Posterior vena cava (tissue), 2 donors: ENCODE results near the gene SEMA3B. TPM values are rescaled to one million over a fixed set of nuclear protein-coding genes. Genes with fewer than 3 reads are reported as not detected.
"Not testable (repeated sequence)": the region's sequence is repeated elsewhere in the genome, so short reads cannot be mapped to it uniquely, and the experiment has no call there.

Source experiments
- DNase-seq: peaks from one replicate; pipeline ENCODE4 v3.0.0-alpha.2; 2020; ENCODE audit warnings: low spot score
- intact Hi-C, 2 donors: fragments of 100-400 bp; cut with DNase I; formaldehyde crosslinking; loops; one replicate each; pipeline versions ENCODE4 v1.14.1 to v1.14.2; 2022 to 2023
- long read RNA-seq, 2 donors: library from polyadenylated mRNA; unstranded; transcript quantifications; one replicate each; pipeline ENCODE4 v2.0.0, GENCODE V29; 2020 to 2021
- total RNA-seq, 2 donors: library from RNA; stranded (reverse); fragmentation: NEBNext Ultra II Directional; extraction: Animal tissue kit (Norgen Biotek cat#: 25700); gene quantifications; one replicate each; pipeline ENCODE4 v1.2.1, GENCODE V29; 2021
- donor health status: DM: yes; HTN: yes; CAD: no.
- donor health status: DM: yes; HTN: yes; CAD: no.

The SEMA3B gene
- total RNA-seq, result 10 to 100 TPM; 18.6 to 39.7 TPM
- long read RNA-seq, donor 1, transcript SEMA3B-204 (17 exons, 2,755 nt), result minor isoform, 5 of 62 reads
- long read RNA-seq, donor 1, transcript SEMA3B-213 (18 exons, 2,925 nt), result major isoform, 9 of 62 reads
- long read RNA-seq, donor 1, transcript SEMA3B-212 (17 exons, 2,958 nt), result minor isoform, 5 of 62 reads
- long read RNA-seq, donor 1, partial matches to known transcripts, result 4 of 62 reads
- long read RNA-seq, donor 1, other reads (novel, unspliced or antisense), result 36 of 62 reads
- long read RNA-seq, donor 2, transcript SEMA3B-212 (17 exons, 2,958 nt), result minor isoform, 7 of 69 reads
- long read RNA-seq, donor 2, transcript SEMA3B-204 (17 exons, 2,755 nt), result major isoform, 8 of 69 reads
- long read RNA-seq, donor 2, partial matches to known transcripts, result 21 of 69 reads
- long read RNA-seq, donor 2, other reads (novel, unspliced or antisense), result 28 of 69 reads

DNA sequence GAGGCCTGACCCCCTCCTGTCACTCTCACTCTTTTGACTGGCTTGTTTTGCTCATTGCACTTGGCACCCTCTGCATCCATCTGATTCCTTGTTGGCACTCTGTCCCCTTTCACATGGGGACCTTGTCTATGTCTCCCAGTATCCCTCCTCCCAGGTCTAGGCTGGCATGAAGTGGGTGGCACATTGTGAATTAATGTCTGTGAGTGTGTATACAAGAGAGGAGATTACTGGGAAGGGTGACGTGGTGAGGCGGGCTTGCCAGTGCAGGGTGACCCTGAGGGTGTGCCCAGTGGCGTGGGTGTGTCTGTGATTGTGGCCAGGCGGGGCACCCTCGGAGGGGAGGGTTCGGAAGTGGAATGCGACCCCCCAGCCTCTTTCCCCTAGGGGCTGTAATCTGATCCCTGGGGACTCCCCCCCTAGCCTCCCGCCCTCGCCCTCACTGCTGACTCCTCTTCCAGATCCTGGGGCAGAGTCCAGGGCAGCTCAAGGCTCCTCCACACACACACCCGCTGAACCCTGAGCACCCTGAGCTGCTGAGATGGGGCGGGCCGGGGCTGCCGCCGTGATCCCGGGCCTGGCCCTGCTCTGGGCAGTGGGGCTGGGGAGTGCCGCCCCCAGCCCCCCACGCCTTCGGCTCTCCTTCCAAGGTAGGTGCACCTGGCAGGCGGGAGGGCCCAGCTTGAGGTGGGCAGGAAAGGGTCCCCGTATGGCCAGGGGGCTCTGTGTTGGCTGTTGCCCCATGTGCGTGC, at the start of gene SEMA3B:
Gene SEMA3B (plus strand): TSS at position 445 of the 749 bp plus-strand sequence. CDS start 94 bp downstream, at position 539.
- peak; percentile 82 for DNase-seq
- intact Hi-C loops, result no loop called here

DNA sequence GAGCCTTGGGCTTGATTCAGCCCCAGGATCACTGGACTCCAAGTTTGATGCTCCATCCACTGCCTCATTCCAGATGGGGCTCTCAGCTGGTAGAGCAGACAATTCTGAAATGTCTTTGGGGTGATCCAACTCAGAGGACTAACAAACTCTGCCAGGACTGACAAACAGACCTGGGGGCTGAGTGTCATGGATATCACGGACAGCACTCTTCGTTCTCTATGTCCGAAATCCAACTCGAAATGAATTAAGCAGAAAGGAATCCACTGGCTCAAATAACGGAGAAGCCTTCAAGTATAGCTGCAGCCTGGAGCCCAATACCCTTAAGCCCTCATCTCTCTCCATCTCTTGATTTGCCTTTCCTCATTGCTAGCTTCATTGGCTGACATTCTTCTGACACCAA, 49.7 kb upstream of the SEMA3B start:
- intact Hi-C loops, result no loop called here
- no peak for DNase-seq

DNA sequence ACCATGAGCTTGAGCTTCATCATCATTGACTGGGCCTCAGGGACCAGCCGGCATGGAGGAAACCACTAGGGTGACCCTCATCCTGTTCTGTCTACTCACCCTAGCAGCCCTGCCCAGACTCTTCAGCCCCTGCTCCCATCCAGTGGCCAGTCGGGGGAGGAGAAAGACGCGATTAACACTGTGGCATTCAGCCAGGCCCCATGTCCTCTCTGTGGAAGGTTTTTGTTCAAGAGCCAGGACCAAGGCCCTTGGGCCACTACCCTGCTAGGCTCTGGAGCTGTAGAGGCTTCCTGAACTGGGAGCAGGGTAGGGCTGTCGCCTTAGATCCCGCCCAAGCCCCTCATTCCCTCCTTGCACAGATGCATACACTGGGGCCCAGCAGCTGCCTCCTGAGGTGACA, 48.8 kb upstream of the SEMA3B start:
- intact Hi-C loops, result no loop called here
- DNase-seq, result no peak

DNA sequence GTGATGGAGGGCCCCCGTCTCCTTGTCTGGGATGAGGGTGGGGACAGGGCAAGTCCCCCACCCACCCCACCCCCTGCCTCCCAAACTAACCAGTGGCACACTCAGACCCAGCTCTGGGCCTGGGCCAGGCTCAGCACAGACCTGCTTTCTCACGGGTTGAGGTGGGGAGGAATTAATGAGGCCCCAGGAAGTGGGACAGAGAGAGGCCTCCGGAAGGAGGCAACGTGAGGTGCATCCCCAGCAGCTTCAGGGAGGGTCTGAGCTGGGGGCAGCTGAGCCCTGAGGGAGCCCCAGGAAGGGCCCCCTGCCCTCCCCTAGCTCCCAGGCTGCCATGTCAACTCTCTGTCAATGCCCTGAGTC, 47.9 kb upstream of the SEMA3B start:
- intact Hi-C loops, result no loop called here
- no peak for DNase-seq

DNA sequence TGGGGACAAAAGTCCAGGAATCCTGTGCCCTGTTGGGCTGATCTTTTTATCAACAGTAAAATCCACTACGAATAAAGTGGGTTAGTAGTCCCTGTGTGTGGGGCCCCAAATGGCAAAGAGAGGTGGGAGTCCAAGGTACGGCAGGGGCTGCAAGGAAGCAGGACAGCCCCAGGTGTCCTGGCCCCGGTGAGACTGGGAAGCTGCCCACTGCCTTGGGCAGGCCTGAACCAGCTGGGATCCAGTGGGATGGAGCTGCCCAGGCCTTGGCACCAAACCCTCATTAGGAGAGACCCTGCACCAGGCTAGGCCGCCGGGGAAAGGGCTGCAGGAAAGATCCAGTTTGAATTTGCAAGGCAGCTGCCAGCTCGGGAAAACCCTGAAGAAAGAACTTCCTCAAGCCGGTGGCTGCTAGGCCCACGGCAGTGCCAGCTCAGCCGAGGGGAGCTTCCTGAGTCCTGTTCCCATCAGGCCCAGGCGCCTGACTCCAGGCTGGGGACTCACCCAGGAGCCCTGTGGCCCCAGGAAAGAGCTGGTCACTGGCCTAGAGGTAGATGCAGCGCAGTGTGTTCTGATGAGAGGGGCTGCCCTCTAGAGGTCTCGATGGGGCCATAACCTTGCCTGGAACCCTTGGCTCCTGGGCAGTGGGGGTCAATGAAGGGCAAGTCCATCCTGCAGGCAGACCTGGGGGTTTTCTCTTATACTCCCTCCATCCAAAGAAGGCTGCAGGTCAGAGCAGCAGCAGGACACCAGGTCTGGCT, 47.4 kb upstream of the SEMA3B start:
- DNase-seq, result no peak
- intact Hi-C loops, result no loop called here

DNA sequence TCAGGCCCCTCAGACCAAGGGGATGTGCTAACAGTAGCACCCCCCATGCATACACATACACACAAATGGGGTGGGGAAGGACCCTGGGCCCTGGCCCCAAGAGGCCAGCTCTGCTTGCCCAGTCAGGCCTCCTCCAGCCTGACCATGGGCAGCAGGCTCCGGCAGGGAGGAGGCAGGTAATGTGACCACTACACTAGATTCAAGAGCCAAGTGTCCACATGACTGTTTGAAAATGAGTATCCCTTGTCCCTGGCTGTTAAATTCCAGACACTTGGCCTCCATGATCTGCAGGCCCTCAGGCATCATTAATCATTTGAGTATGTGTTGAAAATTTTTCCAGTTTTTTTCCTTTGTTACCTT, 46.8 kb upstream of the SEMA3B start:
- DNase-seq, result no peak
- intact Hi-C loops, result no loop called here

DNA sequence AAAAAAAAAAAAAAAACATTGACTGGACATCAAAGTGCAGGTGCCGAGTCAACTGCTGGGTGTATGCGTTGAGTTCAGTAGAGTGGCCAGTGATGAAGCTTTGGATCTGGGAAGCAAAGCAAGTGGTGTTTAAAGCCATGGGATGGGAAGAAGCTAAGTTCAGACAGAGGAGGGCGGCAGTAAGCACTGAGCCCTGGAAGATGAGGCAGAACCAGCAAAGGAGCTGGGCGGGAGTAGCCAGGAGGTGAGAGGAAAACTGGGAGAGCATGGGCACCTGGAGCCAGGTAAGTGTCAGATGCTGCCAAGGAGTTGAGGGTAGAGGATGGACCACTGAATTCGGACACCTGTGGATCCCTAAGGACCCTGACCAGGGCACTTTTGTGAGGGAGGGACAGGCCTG, 44.3 kb upstream of the SEMA3B start:
- intact Hi-C loops, result loop anchor here (2.0 to 5.0 kb wide), 2 partner anchors 30 to 48 kb away; no protein-coding TSS in a partner anchor
- no peak for DNase-seq

DNA sequence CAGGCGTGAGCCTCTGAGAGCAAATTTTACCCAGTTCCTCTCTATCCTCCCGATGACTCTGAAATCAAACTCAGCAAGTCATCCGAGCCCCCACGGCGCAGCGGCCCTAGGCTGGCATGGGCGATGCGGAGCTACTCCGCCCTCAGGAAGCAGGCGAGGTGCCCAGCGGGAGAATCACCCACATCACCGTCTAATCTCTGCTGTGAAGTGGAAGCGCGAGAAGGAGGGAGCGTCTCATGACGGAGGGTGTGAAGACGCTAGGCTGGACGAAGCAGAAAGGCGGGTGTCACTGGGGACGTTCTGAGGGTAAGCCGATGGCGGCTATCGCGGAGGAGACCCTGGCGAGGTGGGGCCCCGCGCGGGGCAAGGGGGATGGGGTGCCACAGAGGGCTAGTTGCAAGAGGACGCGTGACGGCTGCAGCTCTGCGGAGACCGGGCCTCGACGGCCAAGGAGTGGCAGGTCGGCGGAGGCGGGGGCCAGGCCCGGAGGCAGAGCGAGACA, 42.0 kb upstream of the SEMA3B start:
- peak; percentile 86 for DNase-seq
- intact Hi-C loops, result loop anchor here (2.0 to 5.0 kb wide), 3 partner anchors 20 to 45 kb away; no protein-coding TSS in a partner anchor

DNA sequence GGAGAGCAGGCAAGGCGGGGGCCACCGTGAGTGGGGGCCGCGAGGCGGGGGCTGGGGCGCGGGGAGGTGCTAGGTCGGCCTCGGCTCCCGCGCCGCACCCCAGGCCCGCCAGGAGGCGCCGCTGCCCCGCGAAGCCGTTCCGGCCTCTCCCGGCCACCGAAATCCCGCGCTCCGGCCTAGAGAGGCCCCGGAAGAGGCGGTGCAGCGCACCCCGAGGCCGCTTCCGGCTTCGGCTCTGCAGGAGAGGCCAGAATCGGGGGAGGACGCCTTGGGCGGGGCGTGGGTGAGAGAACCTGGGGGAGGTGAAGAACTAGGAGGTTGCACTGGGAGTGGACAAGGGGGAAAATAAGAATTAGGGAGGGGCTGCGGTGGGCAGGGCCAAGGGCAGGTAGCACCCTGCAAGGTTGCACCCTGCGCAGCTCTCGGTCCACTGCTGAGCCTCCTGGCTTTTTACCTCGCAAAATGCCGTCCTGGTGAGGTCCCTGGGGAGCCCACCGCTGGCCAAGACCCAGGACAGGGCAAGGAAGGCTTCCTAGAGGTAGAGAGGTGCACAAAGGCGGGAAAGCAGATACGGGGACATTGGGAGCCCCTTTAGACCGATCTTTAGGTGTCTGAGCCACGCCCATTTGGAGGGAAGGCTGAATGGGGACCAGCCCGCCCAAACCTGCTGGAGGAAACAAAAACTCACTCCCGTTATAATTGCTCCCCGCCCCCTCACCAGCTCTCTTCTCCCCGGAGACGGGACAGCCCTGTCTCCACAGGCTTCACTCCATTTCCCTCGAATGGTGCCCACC, 41.4 kb upstream of the SEMA3B start:
- intact Hi-C loops, result loop anchor here (2.0 to 5.0 kb wide), 3 partner anchors 19 to 45 kb away; no protein-coding TSS in a partner anchor
- peak; percentile 97 for DNase-seq

DNA sequence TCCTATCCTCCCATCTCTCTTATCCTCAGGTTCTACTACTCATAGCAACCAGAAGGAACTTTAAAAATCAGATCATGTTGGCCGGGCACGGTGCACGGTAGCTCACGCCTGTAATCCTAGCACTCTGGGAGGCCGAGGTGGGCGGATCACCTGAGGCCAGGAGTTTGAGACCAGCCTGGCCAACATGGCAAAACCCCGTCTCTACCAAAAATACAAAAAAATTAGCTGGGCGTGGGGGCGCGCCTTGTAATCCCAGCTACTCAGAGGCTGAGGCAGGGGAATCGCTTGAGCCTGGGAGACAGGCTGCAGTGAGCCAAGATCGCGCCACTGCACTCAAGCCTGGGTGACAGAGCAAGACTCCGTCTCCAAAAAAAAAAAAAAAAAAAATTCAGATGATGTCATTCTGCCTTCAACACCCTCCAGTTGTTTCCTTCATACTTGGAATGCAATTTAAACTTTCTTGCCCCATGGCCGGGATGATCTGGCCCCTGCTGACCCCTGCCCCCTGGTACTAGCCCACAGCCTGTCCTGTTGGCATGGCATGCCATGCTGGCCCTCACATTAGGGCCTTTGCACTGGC, 40.7 kb upstream of the SEMA3B start:
- DNase-seq, result not testable (repeated sequence)
- intact Hi-C loops, result loop anchor here in 1 of 2 donors (5.0 kb wide), 1 partner anchor 44 kb away; no protein-coding TSS in a partner anchor

DNA sequence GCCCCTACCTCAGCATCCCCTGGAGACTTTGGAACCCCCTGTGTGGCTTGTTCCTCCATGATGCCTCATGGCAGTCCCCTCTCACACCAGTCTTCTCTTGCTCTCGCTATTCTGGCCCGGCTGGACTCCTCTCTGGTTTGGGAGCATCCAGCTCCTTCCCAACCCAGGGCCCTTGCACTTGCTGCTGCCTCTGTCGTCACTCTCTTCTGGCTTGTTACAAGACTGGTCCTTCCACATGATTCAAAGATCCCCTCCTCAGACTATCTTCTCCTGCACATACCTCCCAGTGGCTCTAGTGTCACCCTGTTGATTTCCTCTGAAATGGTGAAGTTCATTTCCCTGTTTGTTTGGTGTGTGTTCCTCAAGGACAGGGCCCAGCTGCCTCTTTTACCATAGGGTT, 39.5 kb upstream of the SEMA3B start:
- DNase-seq, result no peak
- intact Hi-C loops, result loop anchor here in 1 of 2 donors (5.0 kb wide), 1 partner anchor 43 kb away; no protein-coding TSS in a partner anchor

DNA sequence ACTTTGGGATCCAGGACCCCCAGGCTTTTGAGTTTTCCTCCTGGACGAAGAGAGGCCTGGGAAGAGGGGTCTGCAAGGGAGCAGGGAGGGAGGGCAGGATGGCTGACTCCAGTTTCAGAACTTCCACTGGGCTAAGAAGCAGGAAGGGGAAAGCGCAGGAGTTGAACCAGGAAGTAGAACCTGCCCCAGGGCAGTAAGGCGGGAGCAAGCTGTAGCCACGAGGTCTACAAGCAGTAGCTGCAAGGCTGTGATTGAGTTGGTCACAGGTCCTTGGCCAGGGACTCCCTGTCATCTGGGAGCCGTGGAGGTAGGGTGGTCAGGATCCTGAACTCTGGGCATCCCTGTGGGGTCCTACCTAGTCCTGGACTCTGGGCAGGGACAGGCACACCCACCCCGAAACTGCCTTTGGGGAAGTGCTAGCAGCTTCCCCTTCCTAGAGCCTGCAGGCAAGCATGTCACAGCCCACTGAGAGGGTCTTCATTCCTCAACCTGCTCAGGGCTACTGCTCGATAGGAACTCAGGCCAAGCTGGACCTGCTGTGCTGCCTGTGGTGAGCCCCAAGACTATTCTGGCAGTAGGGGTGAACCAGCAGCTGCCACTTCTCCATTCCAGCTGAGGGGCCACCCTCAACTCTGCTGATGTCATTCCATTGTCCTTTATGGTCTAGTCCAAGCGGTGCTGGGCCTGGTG, 38.7 kb upstream of the SEMA3B start:
- intact Hi-C loops, result no loop called here
- no peak for DNase-seq

DNA sequence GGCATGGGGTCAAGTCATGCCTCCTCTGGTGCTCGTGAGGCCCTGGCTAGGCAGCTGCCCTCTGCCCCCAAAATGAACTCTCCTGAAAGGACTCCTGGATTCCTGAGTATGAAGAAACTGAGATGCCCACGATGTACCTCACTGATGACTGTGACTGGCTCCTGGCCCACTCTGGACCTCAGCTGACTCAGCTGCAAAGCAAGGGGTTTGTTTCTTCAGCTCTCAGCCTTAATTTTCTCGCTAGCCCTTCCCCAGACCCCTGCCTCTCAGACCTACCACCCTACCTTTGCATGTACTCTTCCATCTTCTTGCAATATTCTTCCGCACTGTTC, 38.2 kb upstream of the SEMA3B start:
- no peak for DNase-seq
- intact Hi-C loops, result no loop called here

DNA sequence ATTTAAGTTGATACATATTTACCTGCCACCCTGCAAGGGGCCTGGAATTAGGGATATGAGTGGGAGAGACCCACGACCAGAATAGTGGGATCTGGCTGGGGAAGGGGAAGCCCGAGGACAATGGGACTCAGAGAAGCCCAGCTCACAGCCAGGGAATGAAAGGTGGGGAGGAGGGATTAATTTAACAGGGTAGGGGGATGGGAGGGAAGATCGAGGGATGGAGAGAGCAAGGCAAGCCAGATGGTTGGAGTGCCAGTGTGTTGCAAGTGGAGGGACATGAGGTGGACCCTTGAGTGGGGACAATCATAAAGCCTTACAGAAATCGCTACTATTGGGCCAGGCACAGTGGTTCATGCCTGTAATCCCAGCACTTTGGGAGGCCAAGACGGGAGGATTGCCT, 37.4 kb upstream of the SEMA3B start:
- intact Hi-C loops, result no loop called here
- no peak for DNase-seq

DNA sequence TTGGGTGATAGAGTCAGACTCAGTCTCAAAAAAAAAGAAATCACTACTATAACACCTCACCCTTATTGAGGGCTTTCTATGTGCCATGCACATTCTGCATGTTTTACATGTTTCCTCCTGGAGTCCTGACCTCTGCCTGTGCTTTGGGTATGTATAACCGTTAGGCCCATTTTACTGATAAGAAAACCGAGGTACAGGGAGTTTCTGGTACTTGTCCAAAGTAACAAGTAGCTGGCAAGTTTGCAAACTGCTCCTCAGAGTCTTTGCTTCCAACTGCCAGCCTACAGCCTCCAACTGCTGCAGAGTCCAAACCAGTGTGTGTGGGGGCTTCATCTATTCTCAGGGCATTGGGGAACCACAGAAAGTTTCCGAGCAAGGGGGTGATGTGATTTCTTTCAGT, 36.6 kb upstream of the SEMA3B start:
- intact Hi-C loops, result no loop called here
- no peak for DNase-seq

DNA sequence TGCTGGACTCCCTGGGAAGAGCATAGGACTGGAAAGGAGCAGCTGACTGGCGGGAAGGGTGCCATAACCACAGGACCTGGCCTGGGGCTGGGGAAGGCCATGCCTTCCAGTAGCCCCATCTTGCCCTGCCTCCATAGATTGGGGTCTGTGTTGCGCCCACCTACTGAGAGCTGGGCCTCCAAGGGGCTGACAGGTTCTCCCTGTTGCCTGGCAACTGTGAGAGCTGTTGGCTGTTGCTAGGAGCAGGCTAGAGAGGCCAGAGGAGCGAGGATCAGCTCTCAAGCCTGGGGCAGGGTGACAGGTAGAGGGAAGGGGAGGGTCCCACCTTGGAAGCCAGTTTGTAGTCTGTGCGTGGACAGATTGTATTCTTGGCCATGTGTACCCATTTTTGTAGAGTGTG, 35.8 kb upstream of the SEMA3B start:
- intact Hi-C loops, result no loop called here
- no peak for DNase-seq

DNA sequence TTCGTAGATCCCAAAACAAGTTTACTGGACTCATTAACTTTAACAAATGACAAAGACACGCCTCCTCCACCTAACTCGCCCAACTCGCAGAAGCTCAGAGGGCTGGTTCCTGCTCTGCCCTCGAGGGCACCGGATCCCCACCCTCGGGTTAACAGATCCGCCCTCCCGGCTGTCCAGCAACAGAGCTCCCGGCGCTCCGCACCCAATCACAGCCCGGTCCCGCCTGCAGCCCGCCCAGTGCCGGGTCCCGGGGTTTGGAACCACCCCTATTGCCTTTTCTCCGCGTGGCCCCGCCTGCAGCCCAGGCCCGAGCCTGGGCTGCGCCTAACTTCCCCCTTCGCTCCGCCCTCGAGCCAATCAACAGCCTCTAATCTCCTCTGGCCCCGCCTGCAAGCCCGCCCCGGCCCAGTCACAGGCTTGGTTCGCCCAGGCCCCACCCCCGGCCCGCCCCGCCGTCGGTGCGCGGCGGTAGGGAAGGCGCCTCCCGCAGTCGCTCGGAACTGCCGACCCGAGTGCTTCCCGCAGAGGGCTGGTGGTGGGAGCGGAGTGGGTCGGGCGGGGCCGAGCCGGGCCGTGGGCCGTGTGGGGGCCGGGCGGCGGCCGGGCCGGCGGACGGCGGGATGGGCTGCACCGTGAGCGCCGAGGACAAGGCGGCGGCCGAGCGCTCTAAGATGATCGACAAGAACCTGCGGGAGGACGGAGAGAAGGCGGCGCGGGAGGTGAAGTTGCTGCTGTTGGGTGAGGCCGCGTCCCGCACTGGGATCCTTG, 33.0 kb upstream of the SEMA3B start, which contains the start of gene GNAI2:
Gene GNAI2 (plus strand): TSS at position 489 of the 768 bp plus-strand sequence. CDS start 132 bp downstream, at position 621.
- intact Hi-C loops, result no loop called here
- peak; percentile 99 for DNase-seq
